ENCODE results near the gene FXYD2. TPM values are rescaled to one million over a fixed set of nuclear protein-coding genes. Genes with fewer than 3 reads are reported as not detected.

Gene FXYD2
- total RNA-seq, 1 donor from 2014 or later: 0.84 TPM

GRCh38 chr11:117859061-117859460 lies 34.5 kb upstream of the FXYD2 start:
- intact Hi-C loops (cut with micrococcal nuclease): no loop called here

GRCh38 chr11:117857734-117858414 lies 33.3 kb upstream of the FXYD2 start:
- intact Hi-C loops (cut with micrococcal nuclease): no loop called here

GRCh38 chr11:117855912-117856651 lies 31.5 kb upstream of the FXYD2 start:
- intact Hi-C loops (cut with micrococcal nuclease): no loop called here

- intact Hi-C loops (cut with micrococcal nuclease): no loop called here
Measured at GRCh38 chr11:117855186-117855845, 30.8 kb upstream of the FXYD2 start.

- intact Hi-C loops (cut with micrococcal nuclease): no loop called here
Measured at GRCh38 chr11:117852309-117852708, 27.8 kb upstream of the FXYD2 start.

- intact Hi-C loops (cut with micrococcal nuclease): no loop called here
Measured at GRCh38 chr11:117851852-117852251, 27.3 kb upstream of the FXYD2 start.

- intact Hi-C loops (cut with micrococcal nuclease): no loop called here
Measured at GRCh38 chr11:117851106-117851505, 26.6 kb upstream of the FXYD2 start.

GRCh38 chr11:117849781-117850414 lies 25.4 kb upstream of the FXYD2 start:
- intact Hi-C loops (cut with micrococcal nuclease): no loop called here

- intact Hi-C loops (cut with micrococcal nuclease): loop anchor here (1.0 to 5.0 kb wide), 3 partner anchors 103 to 209 kb away; partner anchors contain the start of gene IL10RA
Measured at GRCh38 chr11:117843666-117844484, 19.3 kb upstream of the FXYD2 start.

GRCh38 chr11:117842131-117842941 lies 17.8 kb upstream of the FXYD2 start:
- intact Hi-C loops (cut with micrococcal nuclease): loop anchor here (5.0 kb wide), 1 partner anchor 145 kb away; the partner anchor contains the start of gene IL10RA

GRCh38 chr11:117841551-117842031 lies 17.0 kb upstream of the FXYD2 start:
- intact Hi-C loops (cut with micrococcal nuclease): loop anchor here (5.0 kb wide), 1 partner anchor 146 kb away; the partner anchor contains the start of gene IL10RA

GRCh38 chr11:117840881-117841550 lies 16.5 kb upstream of the FXYD2 start:
- intact Hi-C loops (cut with micrococcal nuclease): loop anchor here (5.0 kb wide), 1 partner anchor 146 kb away; the partner anchor contains the start of gene IL10RA

- intact Hi-C loops (cut with micrococcal nuclease): loop anchor here (5.0 kb wide), 1 partner anchor 147 kb away; the partner anchor contains the start of gene IL10RA
Measured at GRCh38 chr11:117839936-117840813, 15.6 kb upstream of the FXYD2 start.

- intact Hi-C loops (cut with micrococcal nuclease): no loop called here
Measured at GRCh38 chr11:117839380-117839881, 14.9 kb upstream of the FXYD2 start.

- intact Hi-C loops (cut with micrococcal nuclease): no loop called here
Measured at GRCh38 chr11:117838901-117839300, 14.4 kb upstream of the FXYD2 start.

GRCh38 chr11:117837791-117838190 lies 13.2 kb upstream of the FXYD2 start:
- intact Hi-C loops (cut with micrococcal nuclease): no loop called here

- intact Hi-C loops (cut with micrococcal nuclease): no loop called here
Measured at GRCh38 chr11:117837070-117837776, 12.7 kb upstream of the FXYD2 start.
